B cell (primary cell): ENCODE measurements around the gene CEMIP2.

Experiments used
- EZH2 ChIP-seq: IDR thresholded peaks from 2 replicates; pipeline ENCODE4 v1.6.1; 2012; ENCODE audit warnings: borderline replicate concordance, low read depth, mild to moderate bottlenecking, moderate library complexity, low read length; ENCODE audit not compliant: insufficient read depth, poor library complexity, severe bottlenecking
- TF ChIP-seq, protein P1 (sequence below): fragments of 200-600 bp; IDR thresholded peaks from one replicate; pipeline ENCODE4 v1.8.0; 2022; ENCODE audit warnings: antibody characterized with exemption, mild to moderate bottlenecking

DNA sequence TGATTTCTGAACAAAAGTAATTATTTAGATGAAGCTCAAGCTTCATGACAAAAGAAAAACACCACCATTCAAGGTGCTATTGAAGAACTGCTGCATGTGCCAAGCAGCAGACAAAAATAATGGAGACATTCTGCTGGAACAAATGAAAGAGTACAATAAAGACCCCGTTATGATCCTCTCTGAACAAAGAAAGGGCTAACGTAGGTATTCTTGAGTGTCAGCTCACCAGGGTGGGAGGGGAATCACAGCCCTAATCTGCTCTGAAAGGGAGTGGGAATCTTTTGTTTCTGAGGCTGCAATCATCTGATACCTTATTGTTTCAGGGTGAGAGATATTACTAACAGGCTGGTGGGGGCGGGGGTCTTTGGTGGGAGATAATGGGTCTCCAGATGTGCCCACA is 15.4 kb downstream of the CEMIP2 start:
- TF ChIP-seq, protein P1, sequence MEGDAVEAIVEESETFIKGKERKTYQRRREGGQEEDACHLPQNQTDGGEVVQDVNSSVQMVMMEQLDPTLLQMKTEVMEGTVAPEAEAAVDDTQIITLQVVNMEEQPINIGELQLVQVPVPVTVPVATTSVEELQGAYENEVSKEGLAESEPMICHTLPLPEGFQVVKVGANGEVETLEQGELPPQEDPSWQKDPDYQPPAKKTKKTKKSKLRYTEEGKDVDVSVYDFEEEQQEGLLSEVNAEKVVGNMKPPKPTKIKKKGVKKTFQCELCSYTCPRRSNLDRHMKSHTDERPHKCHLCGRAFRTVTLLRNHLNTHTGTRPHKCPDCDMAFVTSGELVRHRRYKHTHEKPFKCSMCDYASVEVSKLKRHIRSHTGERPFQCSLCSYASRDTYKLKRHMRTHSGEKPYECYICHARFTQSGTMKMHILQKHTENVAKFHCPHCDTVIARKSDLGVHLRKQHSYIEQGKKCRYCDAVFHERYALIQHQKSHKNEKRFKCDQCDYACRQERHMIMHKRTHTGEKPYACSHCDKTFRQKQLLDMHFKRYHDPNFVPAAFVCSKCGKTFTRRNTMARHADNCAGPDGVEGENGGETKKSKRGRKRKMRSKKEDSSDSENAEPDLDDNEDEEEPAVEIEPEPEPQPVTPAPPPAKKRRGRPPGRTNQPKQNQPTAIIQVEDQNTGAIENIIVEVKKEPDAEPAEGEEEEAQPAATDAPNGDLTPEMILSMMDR: no peak
- TF ChIP-seq EZH2: no peak
